K562 (cell line): ENCODE results near the gene TRMT2B. TPM values are rescaled to one million over a fixed set of nuclear protein-coding genes. Genes with fewer than 3 reads are reported as not detected.

Experiments
- ATAC-seq: fragments of 200-7000 bp; cut with Tn5 transposase; 3 replicates; pipeline ENCODE4 v1.9.1; 2020; ENCODE audit warnings: moderate library complexity
- BruUV-seq: library from RNA; stranded (reverse); fragments of 400-500 nt; replicated peaks from 2 replicates; lab custom pipeline; 2021; lab: Mats Ljungman, UMichigan
- CTCF ChIA-PET: fragments of 300-600 bp; formaldehyde crosslinking; extraction: SDS; loops from one replicate; lab custom pipeline; 2021; ENCODE audit warnings: low intra/inter-chr PET ratio; lab: Yijun Ruan, JAX
- POLR2A ChIA-PET: fragments of 300-600, 350-650 bp; sonication (Branson Sonifier 250); formaldehyde crosslinking; extraction: SDS; loops from one replicate; lab custom pipeline; 2021; ENCODE audit warnings: antibody characterized with exemption, inconsistent platforms; lab: Yijun Ruan, JAX
- DNase-seq, 4 experiments: peaks; one replicate each; pipeline versions ENCODE4 v3.0.0 to v3.0.0-alpha.2; 2011 to 2018; ENCODE audit warnings: low spot score in 3 of 4, mixed read lengths in 3 of 4; ENCODE audit errors: extremely low read depth in 1 of 4
- FAIRE-seq: peaks from 2 replicates; lab custom pipeline; 2011; peaks lifted over from hg19 to GRCh38; lab: Jason Lieb, UNC
- H2AFZ ChIP-seq: 2 replicates; pipeline ENCODE4 v1.6.0; 2011; ENCODE audit warnings: low read depth, low read length, control low read depth, inconsistent platforms
- H3K27ac ChIP-seq: fragments of 200-600 bp; 3 replicates; pipeline ENCODE4 v1.8.0; 2011; ENCODE audit warnings: low read depth, mild to moderate bottlenecking, control low read depth, inconsistent platforms, low read length, moderate library complexity, mixed read lengths; ENCODE audit errors: extremely low read depth
- H3K27me3 ChIP-seq, 2 experiments: fragments of 300-600 bp in 1 of 2; 2 replicates in 1 of 2; 3 replicates in 1 of 2; pipeline versions ENCODE4 v1.6.0 to v1.8.0; 2011; ENCODE audit warnings: inconsistent platforms in 2 of 2, low read length in 2 of 2, mild to moderate bottlenecking in 1 of 2, mixed read lengths in 1 of 2, moderate library complexity in 1 of 2; ENCODE audit not compliant: control insufficient read depth in 2 of 2, insufficient read depth in 2 of 2
- H3K36me3 ChIP-seq: fragments of 300-600 bp; 3 replicates; pipeline ENCODE4 v1.8.0; 2011; ENCODE audit warnings: mild to moderate bottlenecking, low read length, inconsistent platforms; ENCODE audit not compliant: control insufficient read depth, insufficient read depth
- H3K4me1 ChIP-seq, 2 experiments: fragments of 200-600 bp in 1 of 2; replicated peaks in 1 of 2; 2 replicates in 1 of 2; 3 replicates in 1 of 2; pipeline versions ENCODE4 v1.5.1 to v1.8.0; 2011; ENCODE audit warnings: inconsistent platforms in 2 of 2, low read length in 2 of 2, mild to moderate bottlenecking in 1 of 2, mixed read lengths in 1 of 2, moderate library complexity in 1 of 2; ENCODE audit not compliant: control insufficient read depth in 2 of 2, insufficient read depth in 2 of 2
- H3K4me2 ChIP-seq: 2 replicates; pipeline ENCODE4 v1.6.1; 2011; ENCODE audit warnings: low read length, control low read depth, inconsistent platforms, mixed read lengths; ENCODE audit not compliant: insufficient read depth
- H3K4me3 ChIP-seq: fragments of 200-600 bp; sonication (generic), shearing (Covaris generic); 2 replicates; pipeline ENCODE4 v1.5.1; 2016; ENCODE audit warnings: control low read depth, inconsistent platforms
- H3K79me2 ChIP-seq: fragments of 200-600 bp; 3 replicates; pipeline ENCODE4 v1.8.0; 2011; ENCODE audit warnings: low read length, inconsistent platforms; ENCODE audit not compliant: control insufficient read depth, insufficient read depth
- H3K9ac ChIP-seq, 2 experiments: 2 replicates each; pipeline versions ENCODE4 v1.6.0 to v1.6.1; 2011; ENCODE audit warnings: low read depth in 2 of 2, low read length in 2 of 2, control low read depth in 1 of 2, inconsistent platforms in 1 of 2, mild to moderate bottlenecking in 1 of 2, mixed read lengths in 1 of 2; ENCODE audit not compliant: insufficient read depth in 1 of 2
- H3K9me1 ChIP-seq: one replicate; pipeline ENCODE4 v1.6.0; 2011; ENCODE audit warnings: inconsistent platforms, mild to moderate bottlenecking, low read length, moderate library complexity; ENCODE audit not compliant: control insufficient read depth, insufficient read depth
- H3K9me3 ChIP-seq: replicated peaks from 2 replicates; pipeline ENCODE4 v1.5.1; 2011; ENCODE audit warnings: low read depth, low read length, inconsistent platforms; ENCODE audit not compliant: control insufficient read depth, insufficient read depth
- H4K20me1 ChIP-seq: replicated peaks from 2 replicates; pipeline ENCODE4 v1.6.1; 2011; ENCODE audit warnings: low read length, inconsistent platforms, mixed read lengths; ENCODE audit not compliant: control insufficient read depth, insufficient read depth
- CHD1 ChIP-seq: fragments of 200-600 bp; sonication (generic); IDR thresholded peaks from one replicate; pipeline ENCODE4 v1.6.1; 2012; ENCODE audit warnings: mild to moderate bottlenecking, moderate library complexity, low read length, inconsistent platforms
- CSDE1 ChIP-seq, 2 experiments: fragments of 450-650 bp; IDR thresholded peaks; 2 replicates each; pipeline ENCODE4 v1.6.1; 2016; ENCODE audit warnings: mild to moderate bottlenecking in 1 of 2
- ILF3 ChIP-seq: fragments of 450-650 bp; IDR thresholded peaks from 2 replicates; pipeline ENCODE4 v1.6.1; 2018; ENCODE audit warnings: antibody characterized with exemption, mild to moderate bottlenecking, moderate library complexity, borderline replicate concordance
- MAFG ChIP-seq: fragments of 450-650 bp; conservative IDR thresholded peaks from 2 replicates; pipeline ENCODE4 v1.6.1; 2016; ENCODE audit warnings: missing genetic modification characterization, missing compliant biosample characterization
- MYBL2 ChIP-seq, 2 experiments: fragments of 450-650 bp in 1 of 2; sonication (generic) in 1 of 2; formaldehyde crosslinking in 1 of 2; IDR thresholded peaks; 2 replicates each; pipeline versions ENCODE4 v1.6.1 to v1.8.1; 2017 to 2022; ENCODE audit warnings: borderline replicate concordance in 1 of 2, inconsistent platforms in 1 of 2, low read depth in 1 of 2, mild to moderate bottlenecking in 1 of 2, missing genetic modification reagents in 1 of 2, moderate library complexity in 1 of 2
- PHB2 ChIP-seq: fragments of 450-650 bp; IDR thresholded peaks from 2 replicates; pipeline ENCODE4 v1.6.1; 2017; ENCODE audit warnings: low read depth
- TAF15 ChIP-seq: fragments of 200-400 bp; formaldehyde crosslinking; IDR thresholded peaks from 2 replicates; pipeline ENCODE4 v1.6.1; 2017; ENCODE audit warnings: mild to moderate bottlenecking, low read depth, low read length, moderate library complexity
- ZNF146 ChIP-seq: IDR thresholded peaks from one replicate; pipeline ENCODE4 v1.6.1; 2018; ENCODE audit warnings: missing compliant biosample characterization; ENCODE audit not compliant: unreplicated experiment
- WGBS: fragments of 100-300 bp; shearing (Covaris generic); methylation state at CpG from one replicate; pipeline ENCODE4 v1.1.6; 2016; ENCODE audit warnings: low coverage, mixed read lengths; ENCODE audit not compliant: insufficient coverage; ENCODE audit errors: missing lambda C conversion rate; 5-methylcytosine and 5-hydroxymethylcytosine counted together
- in situ Hi-C: fragments of 300-500 bp; cut with MboI; formaldehyde crosslinking; loops from 4 replicates; pipeline ENCODE4 v1.15.0; 2018; ENCODE audit warnings: inconsistent platforms, mixed read lengths
- intact Hi-C: fragments of 100-400 bp; cut with micrococcal nuclease; formaldehyde crosslinking; loops from 2 replicates; pipeline ENCODE4 v1.14.2; 2022
- polyA plus RNA-seq, 8 experiments: library from polyadenylated mRNA; depleted of rRNA in 4 of 8; stranded (reverse) in 5 of 8; unstranded in 3 of 8; fragments of >200 nt; fragmentation: Nextera tagmentation in 2 of 8; fragmentation: Illumina TruSeq in 1 of 8; extraction: Ambion mirVana in 2 of 8; extraction: Trizol in 1 of 8; gene quantifications; 2 replicates each; pipeline versions ENCODE4 v1.2.1 to v1.2.3, GENCODE V29; 2011 to 2014; ENCODE audit warnings: inconsistent platforms in 1 of 8, missing spikeins in 1 of 8
- total RNA-seq, 7 experiments: library from RNA; depleted of rRNA in 6 of 7; stranded (reverse); fragments of >200 nt in 6 of 7; fragmentation: Illumina TruSeq in 2 of 7; extraction: Trizol in 2 of 7; gene quantifications; 2 replicates each; pipeline versions ENCODE4 v1.2.1 to v1.2.3, GENCODE V29; 2011 to 2021; ENCODE audit warnings: low replicate concordance in 1 of 7
- TF ChIP-seq, protein P1 (sequence below): fragments of 450-650 bp; formaldehyde crosslinking; IDR thresholded peaks from 2 replicates; pipeline ENCODE4 v1.4.0; 2022; ENCODE audit warnings: mild to moderate bottlenecking, moderate library complexity
- TF ChIP-seq, protein P2 (sequence below): fragments of 450-650 bp; IDR thresholded peaks from 2 replicates; pipeline ENCODE4 v1.6.1; 2017; ENCODE audit warnings: antibody characterized with exemption
- TF ChIP-seq, protein P3 (sequence below), 2 experiments: fragments of 450-650 bp; formaldehyde crosslinking in 1 of 2; IDR thresholded peaks; 2 replicates each; pipeline versions ENCODE4 v1.4.0 to v1.6.1; 2014 to 2020; ENCODE audit warnings: mild to moderate bottlenecking in 2 of 2, borderline replicate concordance in 1 of 2, low read depth in 1 of 2

TRMT2B gene
- total and polyA plus RNA-seq, 9 of the 15 experiments (the other 6 are each of a cell fraction or from before 2014, with no cell fraction given) = 3.9 to 23.4 (median 18.1) TPM

DNA sequence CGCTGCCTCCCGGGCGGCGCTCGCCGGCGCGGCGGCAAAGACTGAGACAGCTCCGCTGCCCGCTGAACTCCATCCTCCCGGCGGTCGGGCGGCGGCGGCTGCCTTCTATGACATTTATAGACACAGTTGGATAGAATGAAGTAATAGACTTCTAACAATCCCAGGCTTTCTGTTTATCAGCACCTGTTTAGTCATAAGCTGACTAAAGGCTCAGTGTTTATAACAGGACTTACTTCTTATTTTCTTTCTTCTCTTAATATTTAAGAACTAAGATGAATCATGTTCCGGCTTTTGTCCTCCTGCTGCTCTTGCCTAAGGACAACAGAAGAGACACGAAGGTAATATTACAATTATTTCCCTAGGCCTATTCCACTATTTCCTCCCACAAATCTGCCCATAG lies 78.5 kb downstream of the TRMT2B start:
- no peak for FAIRE-seq
- no TSS peak for BruUV-seq
- no peak overlapping the region for H3K4me2 ChIP-seq
- TF ChIP-seq PHB2 (no peak), MYBL2 (IDR thresholded peaks at IDR 0.05; ENCODE audit: low read depth) (no peak), MYBL2 (CRISPR knock-in tag; IDR thresholded peaks at IDR 0.05; ENCODE audit: borderline replicate concordance) (no peak), CHD1 (no peak), TAF15 (no peak), CSDE1 (IDR thresholded peaks at IDR 0.05) (no peak), ILF3 (no peak), ZNF146 (no peak), MAFG (tag) (no peak)
- TF ChIP-seq, protein P1, sequence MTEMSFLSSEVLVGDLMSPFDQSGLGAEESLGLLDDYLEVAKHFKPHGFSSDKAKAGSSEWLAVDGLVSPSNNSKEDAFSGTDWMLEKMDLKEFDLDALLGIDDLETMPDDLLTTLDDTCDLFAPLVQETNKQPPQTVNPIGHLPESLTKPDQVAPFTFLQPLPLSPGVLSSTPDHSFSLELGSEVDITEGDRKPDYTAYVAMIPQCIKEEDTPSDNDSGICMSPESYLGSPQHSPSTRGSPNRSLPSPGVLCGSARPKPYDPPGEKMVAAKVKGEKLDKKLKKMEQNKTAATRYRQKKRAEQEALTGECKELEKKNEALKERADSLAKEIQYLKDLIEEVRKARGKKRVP (CRISPR knock-in tag) = no peak
- TF ChIP-seq, protein P2, sequence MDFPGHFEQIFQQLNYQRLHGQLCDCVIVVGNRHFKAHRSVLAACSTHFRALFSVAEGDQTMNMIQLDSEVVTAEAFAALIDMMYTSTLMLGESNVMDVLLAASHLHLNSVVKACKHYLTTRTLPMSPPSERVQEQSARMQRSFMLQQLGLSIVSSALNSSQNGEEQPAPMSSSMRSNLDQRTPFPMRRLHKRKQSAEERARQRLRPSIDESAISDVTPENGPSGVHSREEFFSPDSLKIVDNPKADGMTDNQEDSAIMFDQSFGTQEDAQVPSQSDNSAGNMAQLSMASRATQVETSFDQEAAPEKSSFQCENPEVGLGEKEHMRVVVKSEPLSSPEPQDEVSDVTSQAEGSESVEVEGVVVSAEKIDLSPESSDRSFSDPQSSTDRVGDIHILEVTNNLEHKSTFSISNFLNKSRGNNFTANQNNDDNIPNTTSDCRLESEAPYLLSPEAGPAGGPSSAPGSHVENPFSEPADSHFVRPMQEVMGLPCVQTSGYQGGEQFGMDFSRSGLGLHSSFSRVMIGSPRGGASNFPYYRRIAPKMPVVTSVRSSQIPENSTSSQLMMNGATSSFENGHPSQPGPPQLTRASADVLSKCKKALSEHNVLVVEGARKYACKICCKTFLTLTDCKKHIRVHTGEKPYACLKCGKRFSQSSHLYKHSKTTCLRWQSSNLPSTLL = no peak
- TF ChIP-seq, protein P3, sequence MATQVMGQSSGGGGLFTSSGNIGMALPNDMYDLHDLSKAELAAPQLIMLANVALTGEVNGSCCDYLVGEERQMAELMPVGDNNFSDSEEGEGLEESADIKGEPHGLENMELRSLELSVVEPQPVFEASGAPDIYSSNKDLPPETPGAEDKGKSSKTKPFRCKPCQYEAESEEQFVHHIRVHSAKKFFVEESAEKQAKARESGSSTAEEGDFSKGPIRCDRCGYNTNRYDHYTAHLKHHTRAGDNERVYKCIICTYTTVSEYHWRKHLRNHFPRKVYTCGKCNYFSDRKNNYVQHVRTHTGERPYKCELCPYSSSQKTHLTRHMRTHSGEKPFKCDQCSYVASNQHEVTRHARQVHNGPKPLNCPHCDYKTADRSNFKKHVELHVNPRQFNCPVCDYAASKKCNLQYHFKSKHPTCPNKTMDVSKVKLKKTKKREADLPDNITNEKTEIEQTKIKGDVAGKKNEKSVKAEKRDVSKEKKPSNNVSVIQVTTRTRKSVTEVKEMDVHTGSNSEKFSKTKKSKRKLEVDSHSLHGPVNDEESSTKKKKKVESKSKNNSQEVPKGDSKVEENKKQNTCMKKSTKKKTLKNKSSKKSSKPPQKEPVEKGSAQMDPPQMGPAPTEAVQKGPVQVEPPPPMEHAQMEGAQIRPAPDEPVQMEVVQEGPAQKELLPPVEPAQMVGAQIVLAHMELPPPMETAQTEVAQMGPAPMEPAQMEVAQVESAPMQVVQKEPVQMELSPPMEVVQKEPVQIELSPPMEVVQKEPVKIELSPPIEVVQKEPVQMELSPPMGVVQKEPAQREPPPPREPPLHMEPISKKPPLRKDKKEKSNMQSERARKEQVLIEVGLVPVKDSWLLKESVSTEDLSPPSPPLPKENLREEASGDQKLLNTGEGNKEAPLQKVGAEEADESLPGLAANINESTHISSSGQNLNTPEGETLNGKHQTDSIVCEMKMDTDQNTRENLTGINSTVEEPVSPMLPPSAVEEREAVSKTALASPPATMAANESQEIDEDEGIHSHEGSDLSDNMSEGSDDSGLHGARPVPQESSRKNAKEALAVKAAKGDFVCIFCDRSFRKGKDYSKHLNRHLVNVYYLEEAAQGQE (IDR thresholded peaks at IDR 0.05; ENCODE audit: borderline replicate concordance) = no peak
- TF ChIP-seq, protein P3 (CRISPR knock-in tag; IDR thresholded peaks at IDR 0.05; ENCODE audit: low read depth) = no peak

More for the DNA sequence above, 78.5 kb downstream of the TRMT2B start:
- H3K9me3 ChIP-seq = no peaks in the 10 kb centered on the region
- H3K36me3 ChIP-seq = no peaks in the 10 kb centered on the region
- no peaks in the 10 kb centered on the region for H3K79me2 ChIP-seq
- ATAC-seq = no peak
- H3K27ac ChIP-seq = no peak overlapping the region
- H2AFZ ChIP-seq = no peak overlapping the region
- no peaks in the 10 kb centered on the region for H3K4me1 ChIP-seq
- H3K9me1 ChIP-seq = no peaks in the 10 kb centered on the region
- ChIA-PET CTCF (no interaction called here), POLR2A (no interaction called here)
- H3K4me3 ChIP-seq = no peak overlapping the region
- DNase-seq = no peak
- no peak overlapping the region for H3K9ac ChIP-seq
- intact Hi-C loops = no loop called here
- H4K20me1 ChIP-seq = no peaks in the 10 kb centered on the region
- 65% methylated on average over 7 of the region's 19 CpGs for WGBS
- in situ Hi-C loops = no loop called here
- H3K27me3 ChIP-seq = no peaks in the 10 kb centered on the region
